CD4-positive, alpha-beta T cell treated with Interleukin-6 at 100 ng/mL for 8 hours (primary cell): ENCODE results near the gene TSPAN10.
"Not testable (repeated sequence)": the region's sequence is repeated elsewhere in the genome, so short reads cannot be mapped to it uniquely, and the experiment has no call there.

Experiments
- DNase-seq: peaks from one replicate; pipeline ENCODE4 v3.0.0-alpha.2; 2020; ENCODE audit warnings: mixed read lengths, low spot score

The TSPAN10 gene

GRCh38 chr17:81662002-81662401 is 25.0 kb downstream of the TSPAN10 start:
- no peak for DNase-seq

- no peak for DNase-seq
Observed at GRCh38 chr17:81664051-81664470, 27.1 kb downstream of the TSPAN10 start.

GRCh38 chr17:81665205-81666091 is 28.5 kb downstream of the TSPAN10 start:
- no peak for DNase-seq

GRCh38 chr17:81666092-81666341 is 29.0 kb downstream of the TSPAN10 start:
- peak; percentile 18 for DNase-seq

GRCh38 chr17:81666342-81667191 is 29.6 kb downstream of the TSPAN10 start, which contains the start of the genes CCDC137 and OXLD1:
Gene CCDC137 (plus strand): TSS chr17:81666737. CDS start chr17:81666767, 30 bp downstream.
Gene OXLD1 (minus strand): TSS chr17:81666605. CDS start chr17:81666577, 28 bp downstream.
- DNase-seq: peak; percentile 92

- DNase-seq: no peak
Observed at GRCh38 chr17:81667754-81668153, 30.8 kb downstream of the TSPAN10 start.

- no peak for DNase-seq
Observed at GRCh38 chr17:81672504-81672903, 35.5 kb downstream of the TSPAN10 start.

GRCh38 chr17:81672954-81673353 is 36.0 kb downstream of the TSPAN10 start:
- DNase-seq: no peak

GRCh38 chr17:81673561-81674258 is 36.7 kb downstream of the TSPAN10 start:
- DNase-seq: no peak

GRCh38 chr17:81675515-81676221 is 38.7 kb downstream of the TSPAN10 start:
- not testable (repeated sequence) for DNase-seq

GRCh38 chr17:81676906-81677305 is 39.9 kb downstream of the TSPAN10 start:
- no peak for DNase-seq

- no peak for DNase-seq
Observed at GRCh38 chr17:81680150-81680549, 43.2 kb downstream of the TSPAN10 start.

GRCh38 chr17:81681672-81682071 is 44.7 kb downstream of the TSPAN10 start:
- no peak for DNase-seq

GRCh38 chr17:81682565-81683207 is 45.7 kb downstream of the TSPAN10 start:
- no peak for DNase-seq

- DNase-seq: no peak
Observed at GRCh38 chr17:81683208-81683583, 46.2 kb downstream of the TSPAN10 start.

GRCh38 chr17:81683584-81684441 is 46.8 kb downstream of the TSPAN10 start, which contains the start of the genes ARL16 and HGS:
Gene ARL16 (minus strand): TSS chr17:81683797. CDS start chr17:81683753, 44 bp downstream.
Gene HGS (plus strand): TSS chr17:81684011. CDS start chr17:81684067, 56 bp downstream.
- DNase-seq: peak; percentile 96

GRCh38 chr17:81684442-81684911 is 47.5 kb downstream of the TSPAN10 start:
- DNase-seq: no peak

- no peak for DNase-seq
Observed at GRCh38 chr17:81685108-81685507, 48.1 kb downstream of the TSPAN10 start.

GRCh38 chr17:81686614-81687013 is 49.6 kb downstream of the TSPAN10 start:
- no peak for DNase-seq
